Endothelial cell (in vitro differentiated cells): ENCODE data around the gene SOS2. TPM values are rescaled to one million over a fixed set of nuclear protein-coding genes. Genes with fewer than 3 reads are reported as not detected.

Experiments used
- DNase-seq: peaks from one replicate; pipeline ENCODE4 v3.0.0; 2021; ENCODE audit warnings: low spot score
- H3K27ac Mint-ChIP-seq: one replicate; pipeline ENCODE4 v1.8.0; 2021; ENCODE audit warnings: mixed read lengths, inconsistent platforms; ENCODE audit not compliant: unreplicated experiment
- H3K27me3 Mint-ChIP-seq: one replicate; pipeline ENCODE4 v1.8.0; 2021; ENCODE audit warnings: mild to moderate bottlenecking, moderate library complexity, mixed read lengths, inconsistent platforms; ENCODE audit not compliant: unreplicated experiment
- H3K36me3 Mint-ChIP-seq: one replicate; pipeline ENCODE4 v1.8.0; 2021; ENCODE audit warnings: mild to moderate bottlenecking, low read depth, mixed read lengths, inconsistent platforms; ENCODE audit not compliant: unreplicated experiment
- H3K4me1 Mint-ChIP-seq: one replicate; pipeline ENCODE4 v1.8.0; 2021; ENCODE audit warnings: mild to moderate bottlenecking, mixed read lengths, inconsistent platforms; ENCODE audit not compliant: unreplicated experiment
- H3K4me3 Mint-ChIP-seq: one replicate; pipeline ENCODE4 v1.8.0; 2021; ENCODE audit warnings: mild to moderate bottlenecking, mixed read lengths, inconsistent platforms; ENCODE audit not compliant: unreplicated experiment
- H3K9me3 Mint-ChIP-seq: one replicate; pipeline ENCODE4 v1.8.0; 2021; ENCODE audit warnings: mixed read lengths, inconsistent platforms; ENCODE audit not compliant: unreplicated experiment
- total RNA-seq: library from RNA; stranded (reverse); fragmentation: NEBNext Ultra II Directional; extraction: Animal tissue kit (Norgen Biotek cat#: 25700); gene quantifications from one replicate; pipeline ENCODE4 v1.2.1, GENCODE V29; 2021; ENCODE audit not compliant: unreplicated experiment
- TF ChIP-seq, protein P1 (sequence below): fragments of 200-600 bp; sonication (generic); IDR thresholded peaks from one replicate; pipeline ENCODE4 v1.5.0; 2021; ENCODE audit warnings: antibody characterized with exemption; ENCODE audit not compliant: unreplicated experiment

SOS2 gene
- total RNA-seq, 1 donor from 2014 or later: 27.9 TPM

GRCh38 chr14:50122291-50122690 is 109.1 kb downstream of the SOS2 start:
- Mint-ChIP-seq H3K27me3 (peaks cover 3% of the 10 kb centered on the region), H3K4me3 (no peak overlapping the region), H3K9me3 (no peaks in the 10 kb centered on the region), H3K27ac (no peak overlapping the region), H3K4me1 (peaks cover 9% of the 10 kb centered on the region), H3K36me3 (peaks cover 27% of the 10 kb centered on the region)
- no peak for DNase-seq
- TF ChIP-seq, protein P1, sequence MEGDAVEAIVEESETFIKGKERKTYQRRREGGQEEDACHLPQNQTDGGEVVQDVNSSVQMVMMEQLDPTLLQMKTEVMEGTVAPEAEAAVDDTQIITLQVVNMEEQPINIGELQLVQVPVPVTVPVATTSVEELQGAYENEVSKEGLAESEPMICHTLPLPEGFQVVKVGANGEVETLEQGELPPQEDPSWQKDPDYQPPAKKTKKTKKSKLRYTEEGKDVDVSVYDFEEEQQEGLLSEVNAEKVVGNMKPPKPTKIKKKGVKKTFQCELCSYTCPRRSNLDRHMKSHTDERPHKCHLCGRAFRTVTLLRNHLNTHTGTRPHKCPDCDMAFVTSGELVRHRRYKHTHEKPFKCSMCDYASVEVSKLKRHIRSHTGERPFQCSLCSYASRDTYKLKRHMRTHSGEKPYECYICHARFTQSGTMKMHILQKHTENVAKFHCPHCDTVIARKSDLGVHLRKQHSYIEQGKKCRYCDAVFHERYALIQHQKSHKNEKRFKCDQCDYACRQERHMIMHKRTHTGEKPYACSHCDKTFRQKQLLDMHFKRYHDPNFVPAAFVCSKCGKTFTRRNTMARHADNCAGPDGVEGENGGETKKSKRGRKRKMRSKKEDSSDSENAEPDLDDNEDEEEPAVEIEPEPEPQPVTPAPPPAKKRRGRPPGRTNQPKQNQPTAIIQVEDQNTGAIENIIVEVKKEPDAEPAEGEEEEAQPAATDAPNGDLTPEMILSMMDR: no peak

GRCh38 chr14:50121486-50121885 is 109.9 kb downstream of the SOS2 start:
- Mint-ChIP-seq H3K27me3 (peaks cover 7% of the 10 kb centered on the region), H3K4me3 (no peak overlapping the region), H3K9me3 (no peaks in the 10 kb centered on the region), H3K4me1 (peaks cover 13% of the 10 kb centered on the region), H3K36me3 (peaks cover 29% of the 10 kb centered on the region), H3K27ac (no peak overlapping the region)
- TF ChIP-seq, protein P1: no peak
- DNase-seq: no peak

DNA sequence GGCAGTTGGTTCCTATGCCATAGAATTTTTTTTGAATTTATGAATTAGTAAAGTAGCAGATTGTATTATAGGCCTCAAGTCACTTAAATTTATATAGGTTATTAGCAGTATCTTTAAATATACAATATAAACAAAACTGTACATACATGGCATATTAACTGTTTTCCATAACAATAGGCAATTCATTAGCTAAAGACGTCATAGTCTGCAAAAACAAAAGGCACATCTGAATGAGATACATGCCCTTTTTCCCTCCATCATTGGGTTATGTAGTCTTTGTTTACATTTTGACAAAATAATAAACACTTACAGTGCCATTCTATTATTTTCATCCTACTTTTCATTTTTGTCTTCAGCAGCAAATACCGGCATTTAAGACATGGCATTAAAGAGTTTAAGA is 113.9 kb downstream of the SOS2 start:
- Mint-ChIP-seq H3K9me3 (no peaks in the 10 kb centered on the region), H3K4me1 (peaks cover 19% of the 10 kb centered on the region), H3K4me3 (no peak overlapping the region), H3K27me3 (peaks cover 13% of the 10 kb centered on the region), H3K27ac (peak overlapping the region; percentile 88), H3K36me3 (peaks cover 26% of the 10 kb centered on the region)
- TF ChIP-seq, protein P1: no peak
- no peak for DNase-seq

DNA sequence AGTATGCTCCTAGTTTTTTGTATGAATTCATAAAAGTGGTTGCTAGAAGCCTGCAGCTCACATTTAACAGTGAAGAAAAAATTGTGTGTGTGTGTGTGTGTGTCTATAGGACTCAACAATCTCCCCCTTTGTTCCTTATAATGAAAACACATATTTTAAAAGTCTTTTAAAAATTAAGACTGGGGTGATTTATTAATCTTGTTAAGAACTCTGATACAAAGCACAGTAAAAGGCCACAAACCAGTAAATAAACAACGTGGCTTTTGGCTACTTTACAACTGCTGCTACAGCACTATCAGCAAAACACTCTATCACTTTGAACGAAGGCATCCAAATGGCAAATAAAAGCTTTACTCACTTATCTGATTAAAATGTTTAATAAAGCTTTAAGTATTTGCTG is 114.4 kb downstream of the SOS2 start:
- DNase-seq: no peak
- peaks cover 13% of the 10 kb centered on the region for H3K27me3 Mint-ChIP-seq
- peak overlapping the region; percentile 99 for H3K27ac Mint-ChIP-seq
- H3K36me3 Mint-ChIP-seq: peaks cover 27% of the 10 kb centered on the region
- H3K4me3 Mint-ChIP-seq: peak overlapping the region; percentile 95
- H3K9me3 Mint-ChIP-seq: no peaks in the 10 kb centered on the region
- TF ChIP-seq, protein P1: no peak
- peaks cover 18% of the 10 kb centered on the region for H3K4me1 Mint-ChIP-seq

GRCh38 chr14:50116181-50116956 is 115.0 kb downstream of the SOS2 start, which contains the start of gene VCPKMT:
Gene VCPKMT (minus strand): TSS chr14:50116572. CDS start chr14:50116552, 20 bp downstream.
- TF ChIP-seq, protein P1: no peak
- Mint-ChIP-seq H3K9me3 (no peaks in the 10 kb centered on the region), H3K27me3 (peaks cover 10% of the 10 kb centered on the region)

More at GRCh38 chr14:50116181-50116956, 115.0 kb downstream of the SOS2 start, which contains the start of gene VCPKMT:
- H3K27ac Mint-ChIP-seq: peak within 1 kb of the TSS; percentile 99
- H3K4me3 Mint-ChIP-seq: peak within 1 kb of the TSS; percentile 95
- H3K36me3 Mint-ChIP-seq: peaks cover 28% of the 10 kb centered on the region
- DNase-seq: peak; percentile 96
- peaks cover 12% of the 10 kb centered on the region for H3K4me1 Mint-ChIP-seq
